Myometrial cell (primary cell): ENCODE results near the gene NID2. TPM values are rescaled to one million over a fixed set of nuclear protein-coding genes. Genes with fewer than 3 reads are reported as not detected.

ENCODE experiments used
- total RNA-seq: library from RNA; depleted of rRNA; stranded (reverse); fragments of >200 nt; gene quantifications from 2 replicates; pipeline ENCODE4 v1.2.3, GENCODE V29; 2015

NID2 gene
- 137 and 167 TPM in 2 replicates for total RNA-seq

GRCh38 chr14:52068615-52069306 lies at the start of gene NID2:
TSS of gene NID2 (minus strand) at chr14:52069059. CDS start at chr14:52068994, 65 bp downstream.

DNA sequence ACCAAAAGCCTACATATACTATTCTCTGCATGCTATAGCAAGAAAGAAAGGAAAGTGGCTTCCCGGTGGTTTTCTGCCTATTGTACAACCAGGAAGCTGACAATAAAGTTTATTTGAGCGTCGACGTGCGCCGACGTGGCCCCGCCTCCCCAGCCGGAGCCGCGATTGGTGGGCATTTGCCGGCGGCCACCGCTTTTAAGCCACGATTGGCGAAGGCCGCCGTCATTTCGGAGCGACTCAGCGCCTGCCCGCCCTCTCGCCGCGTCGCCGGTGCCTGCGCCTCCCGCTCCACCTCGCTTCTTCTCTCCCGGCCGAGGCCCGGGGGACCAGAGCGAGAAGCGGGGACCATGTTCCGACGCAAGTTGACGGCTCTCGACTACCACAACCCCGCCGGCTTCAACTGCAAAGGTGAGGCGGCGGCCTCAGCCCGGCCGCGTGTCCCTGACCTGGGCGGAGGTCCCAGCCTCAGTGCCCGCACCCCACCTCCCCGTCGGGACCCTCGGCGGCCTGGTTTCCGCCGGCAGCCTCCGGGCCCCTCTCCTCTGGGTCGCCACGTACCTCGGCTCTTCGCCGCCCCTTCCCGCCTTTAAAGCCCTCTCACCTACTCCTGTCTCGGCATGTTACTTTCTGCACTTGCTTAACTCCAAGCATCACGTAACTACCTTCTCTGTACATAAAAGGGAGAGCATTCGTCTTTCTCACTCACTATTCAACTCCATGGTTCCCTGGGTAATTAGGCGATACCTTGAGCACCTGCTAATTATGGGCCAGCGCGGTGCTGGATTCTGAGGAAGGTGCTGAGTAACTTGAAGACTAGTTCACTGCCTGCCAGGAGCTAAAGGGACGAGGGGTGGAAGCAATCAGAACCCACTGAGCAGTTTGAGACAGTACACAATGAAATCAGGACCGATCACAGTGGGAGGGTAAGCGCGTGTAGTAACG lies 79.3 kb downstream of the NID2 start, which contains the start of gene RTRAF:
TSS of gene RTRAF (plus strand) at position 254 of the 942 bp plus-strand sequence. CDS start at position 348, 94 bp downstream.

Other genes with a start within 250 kb of the NID2 start
- gene GNG2, start 208.4 kb downstream of the NID2 start, total RNA-seq, result 28.8 and 38.6 TPM in 2 replicates
- 83.1 and 127 TPM in 2 replicates for gene RTRAF, start 79.5 kb downstream of the NID2 start, total RNA-seq
- gene PTGDR, start 198.6 kb upstream of the NID2 start, total RNA-seq, result not detected in 2 replicates
- 63.4 and 87.1 TPM in 2 replicates for gene PTGER2, start 245.3 kb upstream of the NID2 start, total RNA-seq